Activated B cell treated with CpG ODN at 0.5 μM for 24 hours (primary cell): ENCODE results near the gene EEF1E1. TPM values are rescaled to one million over a fixed set of nuclear protein-coding genes. Genes with fewer than 3 reads are reported as not detected.

Experiments
- ATAC-seq: fragments of 200-7000 bp; cut with Tn5 transposase; one replicate; pipeline ENCODE4 v1.10.0; 2021; ENCODE audit warnings: low read depth, mild to moderate bottlenecking, moderate library complexity
- CTCF ChIA-PET: fragments of 350-600 bp; sonication (Branson Sonifier 250); formaldehyde crosslinking; loops from one replicate; lab custom pipeline; 2021; ENCODE audit warnings: antibody characterized with exemption; lab: Charles Lee
- POLR2A ChIA-PET: fragments of 350-600 bp; sonication (Branson Sonifier 250); formaldehyde crosslinking; loops from one replicate; lab custom pipeline; 2021; ENCODE audit warnings: antibody characterized with exemption; lab: Charles Lee
- DNase-seq: peaks from one replicate; pipeline ENCODE4 v3.0.0; 2022
- H3K27ac Mint-ChIP-seq: one replicate; pipeline ENCODE4 v1.8.0; 2020; ENCODE audit warnings: mixed read lengths
- H3K27me3 Mint-ChIP-seq: one replicate; pipeline ENCODE4 v1.8.0; 2021; ENCODE audit warnings: mixed read lengths
- H3K36me3 Mint-ChIP-seq: one replicate; pipeline ENCODE4 v1.8.0; 2021; ENCODE audit warnings: low read depth, mixed read lengths
- H3K4me1 Mint-ChIP-seq: one replicate; pipeline ENCODE4 v1.8.0; 2021; ENCODE audit warnings: mixed read lengths
- H3K4me3 Mint-ChIP-seq: one replicate; pipeline ENCODE4 v1.8.0; 2020; ENCODE audit warnings: mild to moderate bottlenecking, mixed read lengths
- H3K9me3 Mint-ChIP-seq: one replicate; pipeline ENCODE4 v1.8.0; 2020; ENCODE audit warnings: mixed read lengths
- CTCF ChIP-seq: fragments of 200-600 bp; IDR thresholded peaks from one replicate; pipeline ENCODE4 v1.8.0; 2022; ENCODE audit warnings: antibody characterized with exemption, mild to moderate bottlenecking
- intact Hi-C: fragments of 100-400 bp; cut with micrococcal nuclease; formaldehyde crosslinking; loops from one replicate; pipeline ENCODE4 v1.15.1; 2024
- total RNA-seq: library from RNA; stranded (reverse); gene quantifications from 2 replicates; pipeline ENCODE4 v1.2.3, GENCODE V29; 2022

EEF1E1 gene
- total RNA-seq, 1 donor from 2014 or later, result 32.5 TPM

GRCh38 chr6:8090650-8091049, 11.7 kb downstream of the EEF1E1 start:
- H3K27ac Mint-ChIP-seq, result no peak overlapping the region
- peaks cover 15% of the 10 kb centered on the region for H3K9me3 Mint-ChIP-seq
- TF ChIP-seq CTCF, result no peak
- DNase-seq (no peak), ATAC-seq (no peak)
- peaks cover 79% of the 10 kb centered on the region for H3K36me3 Mint-ChIP-seq
- ChIA-PET CTCF (no interaction called here), POLR2A (no interaction called here)
- no peaks in the 10 kb centered on the region for H3K4me1 Mint-ChIP-seq
- intact Hi-C loops, result no loop called here
- H3K4me3 Mint-ChIP-seq, result no peak overlapping the region
- no peaks in the 10 kb centered on the region for H3K27me3 Mint-ChIP-seq

GRCh38 chr6:8088886-8089285, 13.5 kb downstream of the EEF1E1 start:
- Mint-ChIP-seq H3K27me3 (no peaks in the 10 kb centered on the region), H3K9me3 (peaks cover 15% of the 10 kb centered on the region), H3K4me1 (no peaks in the 10 kb centered on the region), H3K36me3 (peaks cover 71% of the 10 kb centered on the region), H3K27ac (no peak overlapping the region), H3K4me3 (no peak overlapping the region)
- no peak for DNase-seq
- ChIA-PET CTCF (no interaction called here), POLR2A (no interaction called here)
- intact Hi-C loops, result no loop called here
- no peak for TF ChIP-seq CTCF
- no peak for ATAC-seq

- ChIA-PET POLR2A (no interaction called here), CTCF (no interaction called here)
- intact Hi-C loops, result no loop called here
- Mint-ChIP-seq H3K4me1 (no peaks in the 10 kb centered on the region), H3K9me3 (peaks cover 15% of the 10 kb centered on the region), H3K27ac (no peak overlapping the region), H3K36me3 (peaks cover 75% of the 10 kb centered on the region), H3K27me3 (no peaks in the 10 kb centered on the region), H3K4me3 (no peak overlapping the region)
- ATAC-seq (no peak), DNase-seq (no peak)
- no peak for TF ChIP-seq CTCF
Observed at GRCh38 chr6:8087870-8088754, 14.2 kb downstream of the EEF1E1 start.

GRCh38 chr6:8086755-8087306, 15.5 kb downstream of the EEF1E1 start:
- no peaks in the 10 kb centered on the region for H3K4me1 Mint-ChIP-seq
- no peak for TF ChIP-seq CTCF
- peaks cover 15% of the 10 kb centered on the region for H3K9me3 Mint-ChIP-seq
- CTCF ChIA-PET, result no interaction called here
- DNase-seq, result no peak
- no peaks in the 10 kb centered on the region for H3K27me3 Mint-ChIP-seq
- intact Hi-C loops, result no loop called here
- ATAC-seq, result no peak
- H3K36me3 Mint-ChIP-seq, result peaks cover 73% of the 10 kb centered on the region
- no peak overlapping the region for H3K4me3 Mint-ChIP-seq
- POLR2A ChIA-PET, result no interaction called here
- H3K27ac Mint-ChIP-seq, result no peak overlapping the region

- no peaks in the 10 kb centered on the region for H3K27me3 Mint-ChIP-seq
- H3K4me3 Mint-ChIP-seq, result no peak overlapping the region
- intact Hi-C loops, result no loop called here
- peaks cover 9% of the 10 kb centered on the region for H3K9me3 Mint-ChIP-seq
- peaks cover 67% of the 10 kb centered on the region for H3K36me3 Mint-ChIP-seq
- no peak for TF ChIP-seq CTCF
- no peak overlapping the region for H3K27ac Mint-ChIP-seq
- ATAC-seq (no peak), DNase-seq (no peak)
- peaks cover 4% of the 10 kb centered on the region for H3K4me1 Mint-ChIP-seq
- ChIA-PET POLR2A (interaction anchor here (1.0 kb wide), 1 partner anchor 17 kb away, joined by 4 read pairs; the partner anchor contains the start of gene EEF1E1), CTCF (no interaction called here)
Observed at GRCh38 chr6:8085053-8085511, 17.3 kb downstream of the EEF1E1 start.
